ENCODE data around the gene HIBCH.
"Not testable (repeated sequence)": the region's sequence is repeated elsewhere in the genome, so short reads cannot be mapped to it uniquely, and the experiment has no call there.

HIBCH gene

GRCh38 chr2:190360561-190360960, 40.9 kb upstream of the HIBCH start:
- Histone ChIP-seq H3K9ac (ENCODE audit: low read length) (peak overlapping the region; percentile 80), H3K27me3 (ENCODE audit: control insufficient read depth in 1 of 2, insufficient read depth in 1 of 2, low read length in 2 of 2) (no peaks in the 10 kb centered on the region), H2BK15ac (ENCODE audit: low read depth, poor library complexity, severe bottlenecking) (no peak overlapping the region), H2AFZ (ENCODE audit: low read depth, low read length) (no peak overlapping the region), H3K27ac (ENCODE audit: low read length, poor library complexity, severe bottlenecking) (no peak overlapping the region), H3K4me1 (ENCODE audit: control insufficient read depth, insufficient read depth, low read depth, low read length) (peaks cover 6% of the 10 kb centered on the region), H3K36me3 (ENCODE audit: control insufficient read depth in 1 of 2, insufficient read depth in 2 of 2, low read depth in 1 of 2, low read length in 2 of 2) (peaks cover 2 to 30% of the 10 kb centered on the region in 2 experiments), H3K23ac (ENCODE audit: low read length in 2 of 2) (no peak overlapping the region), H2AK5ac (ENCODE audit: low read length, severe bottlenecking) (no peak overlapping the region), H2BK5ac (ENCODE audit: low read depth, low read length, poor library complexity, severe bottlenecking) (no peak overlapping the region), H3K9me3 (ENCODE audit: control insufficient read depth, low read length) (no peaks in the 10 kb centered on the region), H4K91ac (ENCODE audit: low read length) (no peak overlapping the region), H4K8ac (ENCODE audit: low read length) (no peak overlapping the region), H3K18ac (ENCODE audit: low read depth in 1 of 2, low read length in 2 of 2) (no peak overlapping the region), H2BK120ac (ENCODE audit: low read depth, low read length) (no peak overlapping the region), H3K79me1 (replicated peaks; ENCODE audit: low read length, poor library complexity, severe bottlenecking) (peaks cover 8% of the 10 kb centered on the region), H3K4me3 (ENCODE audit: insufficient read depth in 1 of 2, low read depth in 1 of 2, low read length in 2 of 2) (peak overlapping the region in 1 of 2 experiments; percentile 71), H3K14ac (ENCODE audit: low read length in 2 of 2) (no peak overlapping the region), H3K4ac (ENCODE audit: low read depth in 1 of 2, low read length in 2 of 2) (no peak overlapping the region), H2BK12ac (ENCODE audit: low read length in 2 of 2) (no peak overlapping the region), H3K4me2 (ENCODE audit: low read length, poor library complexity, severe bottlenecking) (no peak overlapping the region)
- DNase-seq = no peak

- not testable (repeated sequence) for H3K4me1 ChIP-seq (ENCODE audit: control insufficient read depth, insufficient read depth, low read depth, low read length); DNase-seq
Observed at GRCh38 chr2:190358655-190359448, 39.2 kb upstream of the HIBCH start.

GRCh38 chr2:190357600-190357999, 38.0 kb upstream of the HIBCH start:
- H2AFZ ChIP-seq (ENCODE audit: low read depth, low read length) = no peak overlapping the region
- H3K23ac ChIP-seq (ENCODE audit: low read length in 2 of 2) = no peak overlapping the region
- no peak overlapping the region for H2BK5ac ChIP-seq (ENCODE audit: low read depth, low read length, poor library complexity, severe bottlenecking)
- peak; percentile 60 for DNase-seq
- H2BK12ac ChIP-seq (ENCODE audit: low read length in 2 of 2) = no peak overlapping the region
- no peak overlapping the region for H3K18ac ChIP-seq (ENCODE audit: low read depth in 1 of 2, low read length in 2 of 2)
- no peak overlapping the region for H3K14ac ChIP-seq (ENCODE audit: low read length in 2 of 2)
- peaks cover 16% of the 10 kb centered on the region for H3K79me1 ChIP-seq (replicated peaks; ENCODE audit: low read length, poor library complexity, severe bottlenecking)
- H3K27me3 ChIP-seq (ENCODE audit: control insufficient read depth in 1 of 2, insufficient read depth in 1 of 2, low read length in 2 of 2) = no peaks in the 10 kb centered on the region
- no peak overlapping the region for H3K4ac ChIP-seq (ENCODE audit: low read depth in 1 of 2, low read length in 2 of 2)
- H3K36me3 ChIP-seq (ENCODE audit: control insufficient read depth in 1 of 2, insufficient read depth in 2 of 2, low read depth in 1 of 2, low read length in 2 of 2) = peaks cover 0 to 10% of the 10 kb centered on the region in 2 experiments
- H3K4me1 ChIP-seq (ENCODE audit: control insufficient read depth, insufficient read depth, low read depth, low read length) = peaks cover 7% of the 10 kb centered on the region
- no peak overlapping the region for H3K4me2 ChIP-seq (ENCODE audit: low read length, poor library complexity, severe bottlenecking)
- H4K91ac ChIP-seq (ENCODE audit: low read length) = no peak overlapping the region
- H3K9ac ChIP-seq (ENCODE audit: low read length) = no peak overlapping the region
- H3K9me3 ChIP-seq (ENCODE audit: control insufficient read depth, low read length) = no peaks in the 10 kb centered on the region
- H3K4me3 ChIP-seq (ENCODE audit: insufficient read depth in 1 of 2, low read depth in 1 of 2, low read length in 2 of 2) = no peak overlapping the region
- H2BK120ac ChIP-seq (ENCODE audit: low read depth, low read length) = no peak overlapping the region
- no CpG with 5 or more reads among the region's 2 CpGs for WGBS
- H4K8ac ChIP-seq (ENCODE audit: low read length) = no peak overlapping the region
- no peak overlapping the region for H2AK5ac ChIP-seq (ENCODE audit: low read length, severe bottlenecking)
- no peak overlapping the region for H2BK15ac ChIP-seq (ENCODE audit: low read depth, poor library complexity, severe bottlenecking)
- H3K27ac ChIP-seq (ENCODE audit: low read length, poor library complexity, severe bottlenecking) = no peak overlapping the region

More at GRCh38 chr2:190358655-190359448, 39.2 kb upstream of the HIBCH start:
- not testable (repeated sequence) for H3K9me3 ChIP-seq (ENCODE audit: control insufficient read depth, low read length); H3K27me3 ChIP-seq (ENCODE audit: control insufficient read depth in 1 of 2, insufficient read depth in 1 of 2, low read length in 2 of 2); H3K4me2 ChIP-seq (ENCODE audit: low read length, poor library complexity, severe bottlenecking); H3K4me3 ChIP-seq (ENCODE audit: insufficient read depth in 1 of 2, low read depth in 1 of 2, low read length in 2 of 2); H3K14ac ChIP-seq (ENCODE audit: low read length in 2 of 2); H2BK12ac ChIP-seq (ENCODE audit: low read length in 2 of 2); H2BK5ac ChIP-seq (ENCODE audit: low read depth, low read length, poor library complexity, severe bottlenecking); H3K4ac ChIP-seq (ENCODE audit: low read depth in 1 of 2, low read length in 2 of 2); H2AK5ac ChIP-seq (ENCODE audit: low read length, severe bottlenecking); H3K23ac ChIP-seq (ENCODE audit: low read length in 2 of 2); H3K18ac ChIP-seq (ENCODE audit: low read depth in 1 of 2, low read length in 2 of 2); H2BK120ac ChIP-seq (ENCODE audit: low read depth, low read length); H2BK15ac ChIP-seq (ENCODE audit: low read depth, poor library complexity, severe bottlenecking); H2AFZ ChIP-seq (ENCODE audit: low read depth, low read length); H3K27ac ChIP-seq (ENCODE audit: low read length, poor library complexity, severe bottlenecking)
- Histone ChIP-seq H3K9ac (ENCODE audit: low read length) (peak overlapping the region; percentile 80), H3K79me1 (replicated peaks; ENCODE audit: low read length, poor library complexity, severe bottlenecking) (peaks cover 11% of the 10 kb centered on the region), H3K36me3 (ENCODE audit: control insufficient read depth in 1 of 2, insufficient read depth in 2 of 2, low read depth in 1 of 2, low read length in 2 of 2) (peaks cover 0 to 18% of the 10 kb centered on the region in 2 experiments), H4K91ac (ENCODE audit: low read length) (peak overlapping the region; percentile 55), H4K8ac (ENCODE audit: low read length) (peak overlapping the region; percentile 36)
- WGBS = 95% methylated on average over 8 of the region's 8 CpGs

- Histone ChIP-seq H2BK5ac (ENCODE audit: low read depth, low read length, poor library complexity, severe bottlenecking) (no peak overlapping the region), H2AK5ac (ENCODE audit: low read length, severe bottlenecking) (no peak overlapping the region), H3K4me2 (ENCODE audit: low read length, poor library complexity, severe bottlenecking) (no peak overlapping the region), H2BK12ac (ENCODE audit: low read length in 2 of 2) (peak overlapping the region in 1 of 2 experiments; percentile 63), H2BK15ac (ENCODE audit: low read depth, poor library complexity, severe bottlenecking) (no peak overlapping the region), H3K79me1 (replicated peaks; ENCODE audit: low read length, poor library complexity, severe bottlenecking) (peaks cover 23% of the 10 kb centered on the region), H4K91ac (ENCODE audit: low read length) (no peak overlapping the region), H3K27me3 (ENCODE audit: control insufficient read depth in 1 of 2, insufficient read depth in 1 of 2, low read length in 2 of 2) (no peaks in the 10 kb centered on the region), H3K14ac (ENCODE audit: low read length in 2 of 2) (no peak overlapping the region), H3K4me3 (ENCODE audit: insufficient read depth in 1 of 2, low read depth in 1 of 2, low read length in 2 of 2) (no peak overlapping the region), H3K9me3 (ENCODE audit: control insufficient read depth, low read length) (no peaks in the 10 kb centered on the region), H2BK120ac (ENCODE audit: low read depth, low read length) (no peak overlapping the region), H3K36me3 (ENCODE audit: control insufficient read depth in 1 of 2, insufficient read depth in 2 of 2, low read depth in 1 of 2, low read length in 2 of 2) (peaks cover 0 to 18% of the 10 kb centered on the region in 2 experiments), H3K18ac (ENCODE audit: low read depth in 1 of 2, low read length in 2 of 2) (no peak overlapping the region), H3K27ac (ENCODE audit: low read length, poor library complexity, severe bottlenecking) (no peak overlapping the region), H3K4me1 (ENCODE audit: control insufficient read depth, insufficient read depth, low read depth, low read length) (peaks cover 7% of the 10 kb centered on the region), H3K4ac (ENCODE audit: low read depth in 1 of 2, low read length in 2 of 2) (no peak overlapping the region), H3K23ac (ENCODE audit: low read length in 2 of 2) (no peak overlapping the region), H3K9ac (ENCODE audit: low read length) (no peak overlapping the region), H4K8ac (ENCODE audit: low read length) (no peak overlapping the region), H2AFZ (ENCODE audit: low read depth, low read length) (no peak overlapping the region)
- DNase-seq = no peak
- 76% methylated on average over 6 of the region's 6 CpGs for WGBS
Observed at GRCh38 chr2:190355968-190356644, 36.5 kb upstream of the HIBCH start.

All from mesenchymal stem cell (in vitro differentiated cells and primary cell).